SK-N-MC (cell line): ENCODE measurements around the gene TMEM156.

Source experiments
- EZH2 ChIP-seq: fragments of 200-600 bp; sonication (generic); IDR thresholded peaks from one replicate; pipeline ENCODE4 v1.6.1; 2017; ENCODE audit warnings: antibody characterized with exemption
- FOXP2 ChIP-seq: optimal IDR thresholded peaks from 2 replicates; pipeline ENCODE3; 2011; ENCODE audit warnings: mild to moderate bottlenecking, moderate library complexity; ENCODE audit not compliant: insufficient read depth; ENCODE audit errors: extremely low read length, control extremely low read depth
- POLR2AphosphoS5 ChIP-seq: IDR thresholded peaks from 2 replicates; pipeline ENCODE4 v1.6.1; 2012; ENCODE audit warnings: mild to moderate bottlenecking, low read depth, low read length, borderline replicate concordance

DNA sequence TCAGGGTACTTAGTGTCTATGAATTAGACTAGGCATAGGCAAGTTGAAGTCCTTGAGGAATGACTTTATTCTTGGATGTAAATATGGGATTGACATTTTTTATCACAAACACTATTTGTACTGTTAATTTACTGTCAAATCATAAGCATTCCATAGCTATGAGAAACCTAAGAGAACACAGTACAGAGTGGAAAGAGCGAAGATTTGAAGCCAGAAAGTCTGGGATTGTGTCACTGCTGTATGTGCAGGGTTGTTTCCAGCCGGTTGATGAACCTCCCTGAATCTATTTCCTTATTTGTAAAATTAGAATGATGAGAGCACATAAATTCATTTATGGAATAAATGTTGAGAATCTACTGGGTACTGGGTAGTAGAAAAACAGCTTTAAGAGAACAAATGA is 15.5 kb upstream of the TMEM156 start:
- TF ChIP-seq EZH2 (no peak), POLR2AphosphoS5 (no peak), FOXP2 (no peak)
